ENCODE results near the gene SYK. TPM values are rescaled to one million over a fixed set of nuclear protein-coding genes. Genes with fewer than 3 reads are reported as not detected.

SYK gene
- total RNA-seq, 1 experiment from 2014 or later, result 5.9 TPM

- ChIA-PET CTCF (interaction anchor here (0.6 to 1.3 kb wide), 4 partner anchors 18 to 633 kb away, joined by 3 to 4 read pairs (median 3); no protein-coding TSS in a partner anchor), POLR2A (no interaction called here)
- Mint-ChIP-seq H3K4me1 (ENCODE audit: insufficient read depth, unreplicated experiment) (no peaks in the 10 kb centered on the region), H3K4me3 (ENCODE audit: unreplicated experiment) (no peak overlapping the region), H3K27ac (ENCODE audit: low read depth, unreplicated experiment) (no peak overlapping the region), H3K36me3 (ENCODE audit: insufficient read depth, unreplicated experiment) (no peaks in the 10 kb centered on the region), H3K9me3 (ENCODE audit: unreplicated experiment) (no peaks in the 10 kb centered on the region), H3K27me3 (ENCODE audit: insufficient read depth, unreplicated experiment) (peaks cover 23% of the 10 kb centered on the region)
- no TSS peak for BruUV-seq (replicated peaks)
- DNase-seq (ENCODE audit: unreplicated experiment), result peak; percentile 24
- intact Hi-C loops (cut with micrococcal nuclease), result loop anchor here (5.0 kb wide), 1 partner anchor 99 kb away; no protein-coding TSS in a partner anchor
- TF ChIP-seq CTCF (IDR thresholded peaks at IDR 0.05; ENCODE audit: unreplicated experiment), result peak; percentile 32
Observed at GRCh38 chr9:90773617-90774016, 28.0 kb upstream of the SYK start.

- intact Hi-C loops (cut with micrococcal nuclease), result loop anchor here (5.0 kb wide), 1 partner anchor 98 kb away; no protein-coding TSS in a partner anchor
- BruUV-seq (replicated peaks), result no TSS peak
- no peak for TF ChIP-seq CTCF (IDR thresholded peaks at IDR 0.05; ENCODE audit: unreplicated experiment)
- CTCF ChIA-PET, result interaction anchor here (0.6 to 1.3 kb wide), 3 partner anchors 18 to 634 kb away, joined by 3 read pairs; no protein-coding TSS in a partner anchor
- H3K9me3 Mint-ChIP-seq (ENCODE audit: unreplicated experiment), result no peaks in the 10 kb centered on the region
- H3K4me1 Mint-ChIP-seq (ENCODE audit: insufficient read depth, unreplicated experiment), result no peaks in the 10 kb centered on the region
- POLR2A ChIA-PET, result no interaction called here
- no peak overlapping the region for H3K4me3 Mint-ChIP-seq (ENCODE audit: unreplicated experiment)
- H3K27ac Mint-ChIP-seq (ENCODE audit: low read depth, unreplicated experiment), result no peak overlapping the region
- DNase-seq (ENCODE audit: unreplicated experiment), result no peak
- H3K36me3 Mint-ChIP-seq (ENCODE audit: insufficient read depth, unreplicated experiment), result no peaks in the 10 kb centered on the region
- H3K27me3 Mint-ChIP-seq (ENCODE audit: insufficient read depth, unreplicated experiment), result peaks cover 27% of the 10 kb centered on the region
Observed at GRCh38 chr9:90774071-90774470, 27.5 kb upstream of the SYK start.

GRCh38 chr9:90774682-90775081, 26.9 kb upstream of the SYK start:
- Mint-ChIP-seq H3K4me3 (ENCODE audit: unreplicated experiment) (no peak overlapping the region), H3K27me3 (ENCODE audit: insufficient read depth, unreplicated experiment) (peaks cover 27% of the 10 kb centered on the region), H3K36me3 (ENCODE audit: insufficient read depth, unreplicated experiment) (no peaks in the 10 kb centered on the region), H3K9me3 (ENCODE audit: unreplicated experiment) (no peaks in the 10 kb centered on the region), H3K27ac (ENCODE audit: low read depth, unreplicated experiment) (no peak overlapping the region), H3K4me1 (ENCODE audit: insufficient read depth, unreplicated experiment) (no peaks in the 10 kb centered on the region)
- BruUV-seq (replicated peaks), result no TSS peak
- CTCF ChIA-PET, result interaction anchor here (1.0 to 1.2 kb wide), 2 partner anchors 19 to 35 kb away, joined by 3 read pairs; no protein-coding TSS in a partner anchor
- intact Hi-C loops (cut with micrococcal nuclease), result loop anchor here (5.0 kb wide), 1 partner anchor 98 kb away; no protein-coding TSS in a partner anchor
- POLR2A ChIA-PET, result no interaction called here
- no peak for DNase-seq (ENCODE audit: unreplicated experiment)
- no peak for TF ChIP-seq CTCF (IDR thresholded peaks at IDR 0.05; ENCODE audit: unreplicated experiment)

GRCh38 chr9:90775657-90776056, 26.0 kb upstream of the SYK start:
- no peaks in the 10 kb centered on the region for H3K36me3 Mint-ChIP-seq (ENCODE audit: insufficient read depth, unreplicated experiment)
- no peak overlapping the region for H3K27ac Mint-ChIP-seq (ENCODE audit: low read depth, unreplicated experiment)
- H3K4me1 Mint-ChIP-seq (ENCODE audit: insufficient read depth, unreplicated experiment), result no peaks in the 10 kb centered on the region
- CTCF ChIA-PET, result interaction anchor here (0.6 to 1.2 kb wide), 2 partner anchors 32 to 34 kb away, joined by 3 read pairs; no protein-coding TSS in a partner anchor
- no TSS peak for BruUV-seq (replicated peaks)
- H3K4me3 Mint-ChIP-seq (ENCODE audit: unreplicated experiment), result no peak overlapping the region
- H3K27me3 Mint-ChIP-seq (ENCODE audit: insufficient read depth, unreplicated experiment), result peaks cover 27% of the 10 kb centered on the region
- intact Hi-C loops (cut with micrococcal nuclease), result no loop called here
- TF ChIP-seq CTCF (IDR thresholded peaks at IDR 0.05; ENCODE audit: unreplicated experiment), result no peak
- POLR2A ChIA-PET, result no interaction called here
- no peaks in the 10 kb centered on the region for H3K9me3 Mint-ChIP-seq (ENCODE audit: unreplicated experiment)
- no peak for DNase-seq (ENCODE audit: unreplicated experiment)

Data from MCF 10A (cell line).